ENCODE measurements around the gene NUMB. TPM values are rescaled to one million over a fixed set of nuclear protein-coding genes. Genes with fewer than 3 reads are reported as not detected.

NUMB gene
- total RNA-seq, 3 donors from 2014 or later (not counting 1 experiment from before 2014, with no cell fraction given) = 50.0 to 67.4 (median 56.3) TPM

GRCh38 chr14:73262427-73263183 lies 195.7 kb downstream of the NUMB start:
- intact Hi-C loops (cut with micrococcal nuclease) = no loop called here
- no peaks in the 10 kb centered on the region for H3K9me3 ChIP-seq (ENCODE audit: control insufficient read depth, insufficient read depth, low read length)
- no peak overlapping the region for H3K4me3 Mint-ChIP-seq
- TF ChIP-seq CTCF (IDR thresholded peaks at IDR 0.05) = no peak
- no peak for ATAC-seq
- no peak for DNase-seq
- H3K36me3 Mint-ChIP-seq = no peaks in the 10 kb centered on the region
- no peaks in the 10 kb centered on the region for H3K9me3 Mint-ChIP-seq
- no peak overlapping the region for H3K4me3 ChIP-seq (ENCODE audit: low read length)
- no peak overlapping the region for H3K27ac Mint-ChIP-seq
- peaks cover 0 to 4% of the 10 kb centered on the region in 2 donors for H3K27me3 Mint-ChIP-seq (ENCODE audit: low read depth in 2 of 2)
- no peaks in the 10 kb centered on the region for H3K4me1 ChIP-seq (ENCODE audit: control insufficient read depth, insufficient read depth, low read length)
- H3K4me1 Mint-ChIP-seq = no peaks in the 10 kb centered on the region
- 93% methylated on average over 20 of the region's 20 CpGs for WGBS (ENCODE audit: insufficient coverage)
- H3K36me3 ChIP-seq (ENCODE audit: control insufficient read depth, insufficient read depth, low read length) = no peaks in the 10 kb centered on the region
- H3K27me3 ChIP-seq (ENCODE audit: control insufficient read depth, insufficient read depth, low read length) = no peaks in the 10 kb centered on the region
- H3K27ac ChIP-seq (ENCODE audit: low read length) = no peak overlapping the region

- H3K9me3 ChIP-seq (ENCODE audit: control insufficient read depth, insufficient read depth, low read length) = no peaks in the 10 kb centered on the region
- Mint-ChIP-seq H3K27ac (no peak overlapping the region), H3K27me3 (ENCODE audit: low read depth in 2 of 2) (peaks cover 0 to 4% of the 10 kb centered on the region in 2 donors), H3K4me1 (no peaks in the 10 kb centered on the region), H3K4me3 (no peak overlapping the region), H3K36me3 (no peaks in the 10 kb centered on the region), H3K9me3 (no peaks in the 10 kb centered on the region)
- no peaks in the 10 kb centered on the region for H3K27me3 ChIP-seq (ENCODE audit: control insufficient read depth, insufficient read depth, low read length)
- H3K36me3 ChIP-seq (ENCODE audit: control insufficient read depth, insufficient read depth, low read length) = no peaks in the 10 kb centered on the region
- ATAC-seq = no peak
- intact Hi-C loops (cut with micrococcal nuclease) = no loop called here
- DNase-seq = no peak
- no peak for TF ChIP-seq CTCF (IDR thresholded peaks at IDR 0.05)
- H3K27ac ChIP-seq (ENCODE audit: low read length) = no peak overlapping the region
- no peak overlapping the region for H3K4me3 ChIP-seq (ENCODE audit: low read length)
- 91% methylated on average over 15 of the region's 15 CpGs for WGBS (ENCODE audit: insufficient coverage)
- no peaks in the 10 kb centered on the region for H3K4me1 ChIP-seq (ENCODE audit: control insufficient read depth, insufficient read depth, low read length)
Observed at GRCh38 chr14:73261520-73262426, 196.6 kb downstream of the NUMB start.

GRCh38 chr14:73261075-73261474 lies 197.3 kb downstream of the NUMB start:
- H3K9me3 ChIP-seq (ENCODE audit: control insufficient read depth, insufficient read depth, low read length) = no peaks in the 10 kb centered on the region
- Mint-ChIP-seq H3K9me3 (no peaks in the 10 kb centered on the region), H3K27ac (no peak overlapping the region), H3K4me1 (no peaks in the 10 kb centered on the region), H3K27me3 (ENCODE audit: low read depth in 2 of 2) (peaks cover 0 to 4% of the 10 kb centered on the region in 2 donors), H3K4me3 (no peak overlapping the region), H3K36me3 (no peaks in the 10 kb centered on the region)
- intact Hi-C loops (cut with micrococcal nuclease) = no loop called here
- H3K4me1 ChIP-seq (ENCODE audit: control insufficient read depth, insufficient read depth, low read length) = no peaks in the 10 kb centered on the region
- no peak for ATAC-seq
- no peak for DNase-seq
- H3K36me3 ChIP-seq (ENCODE audit: control insufficient read depth, insufficient read depth, low read length) = no peaks in the 10 kb centered on the region
- 91% methylated on average over 6 of the region's 6 CpGs for WGBS (ENCODE audit: insufficient coverage)
- no peak for TF ChIP-seq CTCF (IDR thresholded peaks at IDR 0.05)
- H3K4me3 ChIP-seq (ENCODE audit: low read length) = no peak overlapping the region
- no peaks in the 10 kb centered on the region for H3K27me3 ChIP-seq (ENCODE audit: control insufficient read depth, insufficient read depth, low read length)
- no peak overlapping the region for H3K27ac ChIP-seq (ENCODE audit: low read length)

Measured in natural killer cell (primary cell).